ENCODE results near the gene PLK2. TPM values are rescaled to one million over a fixed set of nuclear protein-coding genes. Genes with fewer than 3 reads are reported as not detected.

Gene PLK2
- 546 and 594 TPM in 2 replicates for total RNA-seq

GRCh38 chr5:58460002-58460731 is at the start of gene PLK2:
TSS of gene PLK2 (minus strand) at chr5:58460086. CDS start at chr5:58459959, 127 bp downstream.
- peak; percentile 97 to 98 for DNase-seq (ENCODE audit: low read depth in 2 of 2)

- DNase-seq (ENCODE audit: low read depth in 2 of 2) = no peak
These were observed 47.8 kb upstream of the PLK2 start for GRCh38 chr5:58507715-58508114.

GRCh38 chr5:58505971-58506640 is 46.2 kb upstream of the PLK2 start:
- no peak for DNase-seq (ENCODE audit: low read depth in 2 of 2)

- no peak for DNase-seq (ENCODE audit: low read depth in 2 of 2)
These were observed 45.6 kb upstream of the PLK2 start for GRCh38 chr5:58505502-58505901.

GRCh38 chr5:58504766-58505165 is 44.9 kb upstream of the PLK2 start:
- DNase-seq (ENCODE audit: low read depth in 2 of 2) = no peak

- no peak for DNase-seq (ENCODE audit: low read depth in 2 of 2)
These were observed 43.6 kb upstream of the PLK2 start for GRCh38 chr5:58503390-58504046.

GRCh38 chr5:58501778-58502417 is 42.0 kb upstream of the PLK2 start:
- no peak for DNase-seq (ENCODE audit: low read depth in 2 of 2)

- DNase-seq (ENCODE audit: low read depth in 2 of 2) = no peak
These were observed 40.1 kb upstream of the PLK2 start for GRCh38 chr5:58499941-58500340.

GRCh38 chr5:58499231-58499630 is 39.3 kb upstream of the PLK2 start:
- no peak for DNase-seq (ENCODE audit: low read depth in 2 of 2)

GRCh38 chr5:58498340-58498942 is 38.6 kb upstream of the PLK2 start:
- peak; percentile 61 to 70 for DNase-seq (ENCODE audit: low read depth in 2 of 2)

- no peak for DNase-seq (ENCODE audit: low read depth in 2 of 2)
These were observed 38.0 kb upstream of the PLK2 start for GRCh38 chr5:58497921-58498320.

- DNase-seq (ENCODE audit: low read depth in 2 of 2) = no peak
These were observed 37.5 kb upstream of the PLK2 start for GRCh38 chr5:58497386-58497785.

GRCh38 chr5:58496488-58496887 is 36.6 kb upstream of the PLK2 start:
- no peak for DNase-seq (ENCODE audit: low read depth in 2 of 2)

GRCh38 chr5:58493141-58493540 is 33.3 kb upstream of the PLK2 start:
- no peak for DNase-seq (ENCODE audit: low read depth in 2 of 2)

GRCh38 chr5:58491216-58491892 is 31.5 kb upstream of the PLK2 start, which contains the start of gene GAPT:
TSS of gene GAPT (plus strand) at chr5:58491435. CDS start at chr5:58494537, 3,102 bp downstream.
- no peak for DNase-seq (ENCODE audit: low read depth in 2 of 2)

GRCh38 chr5:58490402-58491050 is 30.6 kb upstream of the PLK2 start:
- no peak for DNase-seq (ENCODE audit: low read depth in 2 of 2)

GRCh38 chr5:58486290-58486689 is 26.4 kb upstream of the PLK2 start:
- DNase-seq (ENCODE audit: low read depth in 2 of 2) = no peak

- no peak for DNase-seq (ENCODE audit: low read depth in 2 of 2)
These were observed 24.6 kb upstream of the PLK2 start for GRCh38 chr5:58484505-58484904.

- no peak for DNase-seq (ENCODE audit: low read depth in 2 of 2)
These were observed 22.6 kb upstream of the PLK2 start for GRCh38 chr5:58482536-58482935.

- DNase-seq (ENCODE audit: low read depth in 2 of 2) = no peak
These were observed 21.9 kb upstream of the PLK2 start for GRCh38 chr5:58481828-58482227.
